Fibroblast of lung (primary cell): Measurements from ENCODE around the gene UNC119B. TPM values are rescaled to one million over a fixed set of nuclear protein-coding genes. Genes with fewer than 3 reads are reported as not detected.

Experiments used
- DNase-seq, 2 donors: peaks; one replicate each; pipeline versions ENCODE4 v3.0.0 to v3.0.0-alpha.2; 2010; ENCODE audit warnings: low read depth in 2 of 2
- H2AFZ ChIP-seq: 2 replicates; pipeline ENCODE4 v1.5.1; 2012; ENCODE audit warnings: low read length, control low read depth, inconsistent platforms
- H3K27ac ChIP-seq: 2 replicates; pipeline ENCODE4 v1.5.1; 2011; ENCODE audit warnings: low read length, control low read depth; ENCODE audit not compliant: insufficient read depth
- H3K27me3 ChIP-seq: 2 replicates; pipeline ENCODE4 v1.5.1; 2011; ENCODE audit warnings: mild to moderate bottlenecking, low read length; ENCODE audit not compliant: control insufficient read depth, insufficient read depth
- H3K36me3 ChIP-seq: 2 replicates; pipeline ENCODE4 v1.5.1; 2011; ENCODE audit warnings: low read length; ENCODE audit not compliant: control insufficient read depth, insufficient read depth
- H3K4me1 ChIP-seq: 2 replicates; pipeline ENCODE4 v1.5.1; 2011; ENCODE audit warnings: low read length; ENCODE audit not compliant: control insufficient read depth, insufficient read depth; ENCODE audit errors: extremely low read depth
- H3K4me2 ChIP-seq: 2 replicates; pipeline ENCODE4 v1.5.1; 2011; ENCODE audit warnings: low read length, control low read depth; ENCODE audit not compliant: insufficient read depth; ENCODE audit errors: extremely low read depth
- H3K4me3 ChIP-seq, 4 experiments: fragments of 200-600 bp in 1 of 4; sonication (generic) in 1 of 4; replicated peaks in 1 of 4; 2 replicates each; pipeline ENCODE4 v1.5.1; 2011 to 2016; ENCODE audit warnings: low read length in 4 of 4, low read depth in 3 of 4, mild to moderate bottlenecking in 3 of 4, control low read depth in 2 of 4, inconsistent platforms in 1 of 4, mixed read lengths in 1 of 4; ENCODE audit not compliant: insufficient read depth in 1 of 4; ENCODE audit errors: control extremely low read depth in 1 of 4
- H3K79me2 ChIP-seq: 2 replicates; pipeline ENCODE4 v1.5.1; 2012; ENCODE audit warnings: mild to moderate bottlenecking, low read length, inconsistent platforms; ENCODE audit not compliant: control insufficient read depth, insufficient read depth
- H3K9ac ChIP-seq: 2 replicates; pipeline ENCODE4 v1.5.1; 2011; ENCODE audit warnings: mild to moderate bottlenecking, low read length, control low read depth; ENCODE audit not compliant: insufficient read depth
- H3K9me3 ChIP-seq: 2 replicates; pipeline ENCODE4 v1.5.1; 2012; ENCODE audit warnings: low read depth, low read length; ENCODE audit not compliant: control insufficient read depth, insufficient read depth
- H4K20me1 ChIP-seq: 2 replicates; pipeline ENCODE4 v1.5.1; 2011; ENCODE audit warnings: low read length; ENCODE audit not compliant: control insufficient read depth, insufficient read depth; ENCODE audit errors: extremely low read depth
- EZH2 ChIP-seq: IDR thresholded peaks from 2 replicates; pipeline ENCODE4 v1.5.1; 2012; ENCODE audit warnings: low read length, control low read depth, mild to moderate bottlenecking; ENCODE audit errors: missing control alignments
- polyA plus RNA-seq, 2 donors: library from polyadenylated mRNA; depleted of rRNA in 1 of 2; stranded (reverse) in 1 of 2; unstranded in 1 of 2; fragments of >200 nt; gene quantifications; 2 replicates each; pipeline ENCODE4 v1.2.1, GENCODE V29; 2011 to 2012; ENCODE audit warnings: missing spikeins in 1 of 2
- total RNA-seq: library from RNA; depleted of rRNA; stranded (reverse); fragments of >200 nt; gene quantifications from 2 replicates; pipeline ENCODE4 v1.2.1, GENCODE V29; 2014
- TF ChIP-seq, protein P1 (sequence below), 2 donors: IDR thresholded peaks in 1 of 2; conservative IDR thresholded peaks in 1 of 2; 1 replicate in 1 of 2; 2 replicates in 1 of 2; pipeline ENCODE4 v1.5.1; 2011 to 2012; ENCODE audit warnings: low read length in 2 of 2, control low read depth in 1 of 2, inconsistent platforms in 1 of 2, low read depth in 1 of 2, mild to moderate bottlenecking in 1 of 2

Gene UNC119B
- total and polyA plus RNA-seq, 2 donors (not counting 1 experiment from before 2014, with no cell fraction given), result 29.1 to 31.2 TPM

DNA sequence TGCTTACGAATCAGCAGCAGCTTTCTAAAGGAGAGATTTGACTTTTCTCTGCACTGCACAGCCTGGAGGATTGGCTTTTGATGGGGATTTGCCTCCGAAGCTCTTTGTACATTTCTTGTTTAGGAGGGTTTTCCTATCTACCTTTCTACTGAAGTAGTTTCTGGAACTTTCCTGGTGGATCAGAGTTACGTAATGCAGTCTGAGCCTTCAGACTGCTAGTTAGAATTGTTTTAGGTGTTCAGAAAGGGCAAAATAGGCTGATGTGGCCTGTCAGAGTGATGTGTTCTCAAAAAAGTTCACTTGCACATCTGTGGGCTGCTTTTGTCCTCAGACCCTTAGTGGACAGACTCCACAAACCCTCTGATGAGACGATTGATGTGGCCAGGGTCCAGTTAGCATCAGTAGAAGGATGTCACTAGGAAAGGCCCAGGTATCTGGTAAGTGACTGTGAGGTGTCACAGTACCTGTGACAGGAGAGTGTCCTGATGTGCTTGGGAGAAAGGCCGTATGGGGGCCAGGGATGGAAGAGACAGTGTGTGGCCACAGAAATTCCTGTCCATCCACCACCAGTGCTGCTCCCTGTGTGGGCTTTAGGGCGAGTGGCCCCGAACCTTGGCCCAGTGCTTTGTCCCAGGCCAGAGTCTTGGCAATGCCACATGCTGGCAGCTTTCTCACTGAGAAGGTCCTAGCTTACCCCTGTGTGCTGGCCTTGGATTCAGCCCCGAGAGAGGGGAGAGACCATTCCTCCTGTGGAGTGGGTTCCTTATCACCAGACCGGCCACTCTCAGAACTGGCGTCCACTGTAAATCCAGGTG, 10.9 kb downstream of the UNC119B start:
- no peak overlapping the region for H3K4me3 ChIP-seq
- no peak overlapping the region for H2AFZ ChIP-seq
- TF ChIP-seq EZH2, result no peak
- TF ChIP-seq, protein P1, sequence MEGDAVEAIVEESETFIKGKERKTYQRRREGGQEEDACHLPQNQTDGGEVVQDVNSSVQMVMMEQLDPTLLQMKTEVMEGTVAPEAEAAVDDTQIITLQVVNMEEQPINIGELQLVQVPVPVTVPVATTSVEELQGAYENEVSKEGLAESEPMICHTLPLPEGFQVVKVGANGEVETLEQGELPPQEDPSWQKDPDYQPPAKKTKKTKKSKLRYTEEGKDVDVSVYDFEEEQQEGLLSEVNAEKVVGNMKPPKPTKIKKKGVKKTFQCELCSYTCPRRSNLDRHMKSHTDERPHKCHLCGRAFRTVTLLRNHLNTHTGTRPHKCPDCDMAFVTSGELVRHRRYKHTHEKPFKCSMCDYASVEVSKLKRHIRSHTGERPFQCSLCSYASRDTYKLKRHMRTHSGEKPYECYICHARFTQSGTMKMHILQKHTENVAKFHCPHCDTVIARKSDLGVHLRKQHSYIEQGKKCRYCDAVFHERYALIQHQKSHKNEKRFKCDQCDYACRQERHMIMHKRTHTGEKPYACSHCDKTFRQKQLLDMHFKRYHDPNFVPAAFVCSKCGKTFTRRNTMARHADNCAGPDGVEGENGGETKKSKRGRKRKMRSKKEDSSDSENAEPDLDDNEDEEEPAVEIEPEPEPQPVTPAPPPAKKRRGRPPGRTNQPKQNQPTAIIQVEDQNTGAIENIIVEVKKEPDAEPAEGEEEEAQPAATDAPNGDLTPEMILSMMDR (conservative IDR thresholded peaks at IDR 0.05 in 1 of 2, IDR thresholded peaks at IDR 0.05 in 1 of 2; ENCODE audit: low read depth in 1 of 2, low read length in 2 of 2), result no peak
- H3K9me3 ChIP-seq, result no peaks in the 10 kb centered on the region
- H4K20me1 ChIP-seq, result no peaks in the 10 kb centered on the region
- no peaks in the 10 kb centered on the region for H3K79me2 ChIP-seq
- H3K36me3 ChIP-seq, result peaks cover 21% of the 10 kb centered on the region
- H3K4me1 ChIP-seq, result peaks cover 3% of the 10 kb centered on the region
- no peaks in the 10 kb centered on the region for H3K27me3 ChIP-seq
- DNase-seq, result no peak
- H3K27ac ChIP-seq, result no peak overlapping the region
- no peak overlapping the region for H3K9ac ChIP-seq
- H3K4me2 ChIP-seq, result no peak overlapping the region

DNA sequence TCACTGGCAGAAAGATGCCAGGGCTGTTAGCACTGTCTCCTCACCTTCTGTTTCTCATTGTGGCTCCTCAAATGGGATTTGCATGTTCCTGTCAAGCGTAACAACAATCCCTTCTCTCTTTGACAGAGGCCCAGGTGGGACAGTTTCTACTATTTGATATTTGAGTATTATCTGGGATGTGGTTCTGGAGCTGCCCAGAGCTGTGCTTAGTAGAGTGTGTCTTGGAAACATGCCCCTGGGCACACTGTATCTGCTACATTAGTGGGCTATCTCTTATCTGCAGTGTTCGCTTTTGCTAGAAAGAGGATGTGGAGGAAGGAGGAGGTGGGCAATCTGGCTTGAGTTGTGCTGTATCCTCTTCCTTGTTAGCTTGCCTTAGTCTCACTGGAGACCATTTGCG, 11.6 kb downstream of the UNC119B start:
- no peaks in the 10 kb centered on the region for H3K27me3 ChIP-seq
- no peaks in the 10 kb centered on the region for H4K20me1 ChIP-seq
- no peak overlapping the region for H3K4me2 ChIP-seq
- H3K36me3 ChIP-seq, result peaks cover 20% of the 10 kb centered on the region
- no peaks in the 10 kb centered on the region for H3K79me2 ChIP-seq
- H3K27ac ChIP-seq, result no peak overlapping the region
- DNase-seq, result no peak
- no peak for TF ChIP-seq EZH2
- TF ChIP-seq, protein P1 (conservative IDR thresholded peaks at IDR 0.05 in 1 of 2, IDR thresholded peaks at IDR 0.05 in 1 of 2; ENCODE audit: low read depth in 1 of 2, low read length in 2 of 2), result no peak
- H3K4me1 ChIP-seq, result peaks cover 3% of the 10 kb centered on the region
- H2AFZ ChIP-seq, result no peak overlapping the region
- H3K9ac ChIP-seq, result no peak overlapping the region
- H3K4me3 ChIP-seq, result no peak overlapping the region
- H3K9me3 ChIP-seq, result no peaks in the 10 kb centered on the region

DNA sequence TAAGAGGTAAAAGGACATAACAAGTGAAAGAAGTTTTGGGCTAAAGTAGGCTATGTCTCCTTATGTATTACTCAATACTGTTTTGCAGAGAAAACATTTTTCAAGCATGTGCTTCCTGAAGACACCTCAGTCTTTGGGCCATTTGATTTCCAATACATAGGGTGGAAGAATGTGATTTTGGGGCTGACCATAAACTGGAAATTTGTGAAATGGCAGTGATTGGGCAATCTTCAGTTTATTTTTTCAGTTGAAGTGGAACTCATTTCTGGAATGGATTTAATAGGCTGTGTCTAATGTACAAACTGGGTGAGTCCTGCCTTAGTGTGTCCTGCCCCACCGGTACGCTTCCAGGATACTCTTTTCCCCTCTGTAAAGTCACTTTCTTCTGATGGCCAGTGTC, 12.5 kb downstream of the UNC119B start:
- DNase-seq, result peak in 1 of 2 donors; percentile 32

More for the DNA sequence above, 12.5 kb downstream of the UNC119B start:
- Histone ChIP-seq H3K4me3 (no peak overlapping the region), H3K27ac (no peak overlapping the region), H3K9me3 (no peaks in the 10 kb centered on the region), H3K4me2 (no peak overlapping the region), H2AFZ (no peak overlapping the region), H3K27me3 (no peaks in the 10 kb centered on the region), H4K20me1 (no peaks in the 10 kb centered on the region), H3K79me2 (no peaks in the 10 kb centered on the region), H3K4me1 (peaks cover 3% of the 10 kb centered on the region), H3K9ac (no peak overlapping the region), H3K36me3 (peaks cover 20% of the 10 kb centered on the region)
- no peak for TF ChIP-seq EZH2
- TF ChIP-seq, protein P1 (conservative IDR thresholded peaks at IDR 0.05 in 1 of 2, IDR thresholded peaks at IDR 0.05 in 1 of 2; ENCODE audit: low read depth in 1 of 2, low read length in 2 of 2), result no peak
